NOMO-1 (cell line): ENCODE data around the gene KDM8.

Experiments used
- DNase-seq, 2 experiments: peaks; one replicate each; lab custom pipeline; 2025; ENCODE audit not compliant: unreplicated experiment in 2 of 2; lab: John Stamatoyannopoulos, UW

KDM8 gene

GRCh38 chr16:27264151-27264550 lies 60.8 kb downstream of the KDM8 start:
- DNase-seq: no peak

GRCh38 chr16:27265982-27266381 lies 62.7 kb downstream of the KDM8 start:
- no peak for DNase-seq

GRCh38 chr16:27267037-27267677 lies 63.8 kb downstream of the KDM8 start:
- DNase-seq: peak in 1 of 2 experiments; percentile 15

- peak; percentile 90 to 97 for DNase-seq
Measured at GRCh38 chr16:27268376-27269299, 65.3 kb downstream of the KDM8 start, which contains the start of gene NSMCE1. Gene NSMCE1 (minus strand): TSS chr16:27268772. CDS start chr16:27257570, 11,202 bp downstream.

GRCh38 chr16:27269300-27270150 lies 66.2 kb downstream of the KDM8 start:
- no peak for DNase-seq

GRCh38 chr16:27270349-27270748 lies 67.0 kb downstream of the KDM8 start:
- no peak for DNase-seq
